ENCODE data around the gene MCCC2. TPM values are rescaled to one million over a fixed set of nuclear protein-coding genes. Genes with fewer than 3 reads are reported as not detected.
"Not testable (repeated sequence)": the region's sequence is repeated elsewhere in the genome, so short reads cannot be mapped to it uniquely, and the experiment has no call there.

MCCC2 gene
- total and polyA plus RNA-seq, 10 of the 15 experiments (the other 5 are each of a cell fraction or from before 2014, with no cell fraction given): 22.2 to 106 (median 77.7) TPM

- H3K79me2 ChIP-seq (ENCODE audit: control insufficient read depth, insufficient read depth, low read length); H3K4me2 ChIP-seq (ENCODE audit: control insufficient read depth, insufficient read depth); H3K4me1 ChIP-seq (ENCODE audit: control insufficient read depth, insufficient read depth, low read length); BruUV-seq (replicated peaks); DNase-seq (ENCODE audit: low read depth, low spot score); ATAC-seq; H4K20me1 ChIP-seq (ENCODE audit: control insufficient read depth, insufficient read depth); H3K27me3 ChIP-seq (replicated peaks in 1 of 2; ENCODE audit: control insufficient read depth in 2 of 2, insufficient read depth in 2 of 2, low read length in 1 of 2); H3K36me3 ChIP-seq (ENCODE audit: control insufficient read depth in 2 of 2, insufficient read depth in 2 of 2, low read length in 1 of 2); RAD21 ChIA-PET (ENCODE audit: unreplicated experiment); H3K4me3 ChIP-seq; H3K9ac ChIP-seq (ENCODE audit: control insufficient read depth, insufficient read depth, low read length); H2AFZ ChIP-seq (ENCODE audit: control insufficient read depth, low read depth, low read length); H3K9me3 ChIP-seq (replicated peaks; ENCODE audit: control insufficient read depth, insufficient read depth, low read length); FAIRE-seq; POLR2A ChIA-PET; H3K27ac ChIP-seq (ENCODE audit: control insufficient read depth, insufficient read depth); intact Hi-C loops (cut with micrococcal nuclease; ENCODE audit: unreplicated experiment): not testable (repeated sequence)
- ChIA-PET SMC1A (ENCODE audit: uncharacterized antibody, unreplicated experiment) (interaction anchor here (0.9 kb wide), 1 partner anchor 41 kb away, joined by 5 read pairs; no protein-coding TSS in a partner anchor), CTCF (interaction anchor here (0.9 kb wide), 1 partner anchor 31 kb away, joined by 3 read pairs; no protein-coding TSS in a partner anchor)
- 93% methylated on average over 3 of the region's 3 CpGs for WGBS (ENCODE audit: insufficient coverage, insufficient replicate concordance, low lambda C conversion rate, missing lambda C conversion rate)
- in situ Hi-C loops (cut with MboI): loop anchor here (25.0 kb wide), 1 partner anchor 98 kb away; no protein-coding TSS in a partner anchor
Measured at GRCh38 chr5:71664615-71665014, 77.5 kb downstream of the MCCC2 start.

GRCh38 chr5:71666321-71666720 is 79.2 kb downstream of the MCCC2 start:
- CTCF ChIA-PET: no interaction called here
- H3K9ac ChIP-seq (ENCODE audit: control insufficient read depth, insufficient read depth, low read length): no peak overlapping the region
- POLR2A ChIA-PET: no interaction called here
- RAD21 ChIA-PET (ENCODE audit: unreplicated experiment): no interaction called here
- H3K4me3 ChIP-seq: no peak overlapping the region
- ATAC-seq (no peak), FAIRE-seq (no peak), DNase-seq (ENCODE audit: low read depth, low spot score) (no peak)
- no peak overlapping the region for H3K27ac ChIP-seq (ENCODE audit: control insufficient read depth, insufficient read depth)
- in situ Hi-C loops (cut with MboI) (loop anchor here (25.0 kb wide), 1 partner anchor 96 kb away; no protein-coding TSS in a partner anchor), intact Hi-C loops (cut with micrococcal nuclease; ENCODE audit: unreplicated experiment) (no loop called here)
- no peaks in the 10 kb centered on the region for H3K36me3 ChIP-seq (ENCODE audit: control insufficient read depth in 2 of 2, insufficient read depth in 2 of 2, low read length in 1 of 2)
- BruUV-seq (replicated peaks): no TSS peak
- no peaks in the 10 kb centered on the region for H3K4me1 ChIP-seq (ENCODE audit: control insufficient read depth, insufficient read depth, low read length)
- H4K20me1 ChIP-seq (ENCODE audit: control insufficient read depth, insufficient read depth): no peaks in the 10 kb centered on the region
- no peak overlapping the region for H2AFZ ChIP-seq (ENCODE audit: control insufficient read depth, low read depth, low read length)
- WGBS (ENCODE audit: insufficient coverage, insufficient replicate concordance, low lambda C conversion rate, missing lambda C conversion rate): 6% methylated on average over 2 of the region's 2 CpGs
- no peaks in the 10 kb centered on the region for H3K79me2 ChIP-seq (ENCODE audit: control insufficient read depth, insufficient read depth, low read length)
- no peak overlapping the region for H3K4me2 ChIP-seq (ENCODE audit: control insufficient read depth, insufficient read depth)
- no peaks in the 10 kb centered on the region for H3K9me3 ChIP-seq (replicated peaks; ENCODE audit: control insufficient read depth, insufficient read depth, low read length)
- SMC1A ChIA-PET (ENCODE audit: uncharacterized antibody, unreplicated experiment): no interaction called here
- no peaks in the 10 kb centered on the region for H3K27me3 ChIP-seq (replicated peaks in 1 of 2; ENCODE audit: control insufficient read depth in 2 of 2, insufficient read depth in 2 of 2, low read length in 1 of 2)
- TF ChIP-seq MYC (IDR thresholded peaks at IDR 0.05; ENCODE audit: insufficient read depth, insufficient read length, insufficient replicate concordance, low read length, severe bottlenecking) (no peak), RCOR1 (conservative IDR thresholded peaks at IDR 0.05; ENCODE audit: low read depth, low read length) (no peak), SIX5 (IDR thresholded peaks at IDR 0.05; ENCODE audit: low read depth, low read length, severe bottlenecking) (no peak), ATF7 (IDR thresholded peaks at IDR 0.05; ENCODE audit: low read depth) (no peak), HDGF (IDR thresholded peaks at IDR 0.05) (no peak), IKZF1 (conservative IDR thresholded peaks at IDR 0.05) (no peak), ZNF217 (IDR thresholded peaks at IDR 0.05) (no peak), TARDBP (IDR thresholded peaks at IDR 0.05; ENCODE audit: borderline replicate concordance) (no peak), NFIC (IDR thresholded peaks at IDR 0.05; ENCODE audit: low read depth, low read length) (no peak), CBX3 (IDR thresholded peaks at IDR 0.05; ENCODE audit: borderline replicate concordance, low read depth) (no peak), BHLHE40 (IDR thresholded peaks at IDR 0.05; ENCODE audit: borderline replicate concordance in 1 of 2, low read depth in 2 of 2, low read length in 1 of 2) (no peak), SIN3A (IDR thresholded peaks at IDR 0.05; ENCODE audit: low read depth, low read length) (no peak), ZNF207 (IDR thresholded peaks at IDR 0.05; ENCODE audit: borderline replicate concordance) (no peak)
- TF ChIP-seq, protein P1, sequence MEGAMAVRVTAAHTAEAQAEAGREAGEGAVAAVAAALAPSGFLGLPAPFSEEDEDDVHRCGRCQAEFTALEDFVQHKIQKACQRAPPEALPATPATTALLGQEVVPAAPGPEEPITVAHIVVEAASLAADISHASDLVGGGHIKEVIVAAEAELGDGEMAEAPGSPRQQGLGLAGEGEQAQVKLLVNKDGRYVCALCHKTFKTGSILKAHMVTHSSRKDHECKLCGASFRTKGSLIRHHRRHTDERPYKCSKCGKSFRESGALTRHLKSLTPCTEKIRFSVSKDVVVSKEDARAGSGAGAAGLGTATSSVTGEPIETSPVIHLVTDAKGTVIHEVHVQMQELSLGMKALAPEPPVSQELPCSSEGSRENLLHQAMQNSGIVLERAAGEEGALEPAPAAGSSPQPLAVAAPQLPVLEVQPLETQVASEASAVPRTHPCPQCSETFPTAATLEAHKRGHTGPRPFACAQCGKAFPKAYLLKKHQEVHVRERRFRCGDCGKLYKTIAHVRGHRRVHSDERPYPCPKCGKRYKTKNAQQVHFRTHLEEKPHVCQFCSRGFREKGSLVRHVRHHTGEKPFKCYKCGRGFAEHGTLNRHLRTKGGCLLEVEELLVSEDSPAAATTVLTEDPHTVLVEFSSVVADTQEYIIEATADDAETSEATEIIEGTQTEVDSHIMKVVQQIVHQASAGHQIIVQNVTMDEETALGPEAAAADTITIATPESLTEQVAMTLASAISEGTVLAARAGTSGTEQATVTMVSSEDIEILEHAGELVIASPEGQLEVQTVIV (IDR thresholded peaks at IDR 0.05; ENCODE audit: borderline replicate concordance, partially characterized antibody): no peak
- TF ChIP-seq, protein P2, sequence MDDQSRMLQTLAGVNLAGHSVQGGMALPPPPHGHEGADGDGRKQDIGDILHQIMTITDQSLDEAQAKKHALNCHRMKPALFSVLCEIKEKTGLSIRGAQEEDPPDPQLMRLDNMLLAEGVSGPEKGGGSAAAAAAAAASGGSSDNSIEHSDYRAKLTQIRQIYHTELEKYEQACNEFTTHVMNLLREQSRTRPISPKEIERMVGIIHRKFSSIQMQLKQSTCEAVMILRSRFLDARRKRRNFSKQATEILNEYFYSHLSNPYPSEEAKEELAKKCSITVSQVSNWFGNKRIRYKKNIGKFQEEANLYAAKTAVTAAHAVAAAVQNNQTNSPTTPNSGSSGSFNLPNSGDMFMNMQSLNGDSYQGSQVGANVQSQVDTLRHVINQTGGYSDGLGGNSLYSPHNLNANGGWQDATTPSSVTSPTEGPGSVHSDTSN (IDR thresholded peaks at IDR 0.05; ENCODE audit: insufficient replicate concordance, low read depth, low read length): no peak
